HepG2 (cell line): Measurements from ENCODE around the gene ATG2A. TPM values are rescaled to one million over a fixed set of nuclear protein-coding genes. Genes with fewer than 3 reads are reported as not detected.
A peak's percentile ranks its signal among the peaks of the same experiment; 100 is the strongest.

ENCODE experiments used
- ARNTL ChIP-seq: sonication (generic); formaldehyde crosslinking; IDR thresholded peaks from 2 replicates; pipeline ENCODE4 v1.4.0; 2020; ENCODE audit warnings: mild to moderate bottlenecking, missing genetic modification reagents
- CBX1 ChIP-seq: IDR thresholded peaks from one replicate; pipeline ENCODE4 v1.6.1; 2016; ENCODE audit warnings: antibody characterized with exemption, low read depth
- CENPX ChIP-seq: sonication (generic); formaldehyde crosslinking; IDR thresholded peaks from 2 replicates; pipeline ENCODE4 v1.9.0; 2021; ENCODE audit warnings: mild to moderate bottlenecking, missing genetic modification reagents, moderate library complexity
- GABPB1 ChIP-seq: IDR thresholded peaks from 2 replicates; pipeline ENCODE4 v1.6.1; 2016; ENCODE audit warnings: mild to moderate bottlenecking, missing genetic modification reagents, moderate library complexity, missing compliant biosample characterization
- GATAD2A ChIP-seq: IDR thresholded peaks from 2 replicates; pipeline ENCODE4 v1.6.1; 2016
- GLI4 ChIP-seq: sonication (generic); formaldehyde crosslinking; IDR thresholded peaks from 2 replicates; pipeline ENCODE4 v1.5.1; 2020; ENCODE audit warnings: missing genetic modification reagents, mild to moderate bottlenecking, moderate library complexity, borderline replicate concordance
- HIVEP1 ChIP-seq: sonication (generic); formaldehyde crosslinking; IDR thresholded peaks from 2 replicates; pipeline ENCODE4 v1.4.0; 2020; ENCODE audit warnings: mild to moderate bottlenecking, missing genetic modification reagents
- HNRNPH1 ChIP-seq: fragments of 200-400 bp; formaldehyde crosslinking; optimal IDR thresholded peaks from 2 replicates; pipeline ENCODE3; 2017; ENCODE audit warnings: mild to moderate bottlenecking, low read depth, low read length
- KDM1A ChIP-seq: IDR thresholded peaks from 2 replicates; pipeline ENCODE4 v1.6.1; 2016; ENCODE audit warnings: missing compliant biosample characterization
- MBD4 ChIP-seq: IDR thresholded peaks from 2 replicates; pipeline ENCODE4 v1.6.1; 2012; ENCODE audit warnings: low read length, inconsistent platforms, borderline replicate concordance
- MTF2 ChIP-seq: sonication (generic); formaldehyde crosslinking; IDR thresholded peaks from 2 replicates; pipeline ENCODE4 v1.5.0; 2020; ENCODE audit warnings: missing genetic modification reagents, borderline replicate concordance
- RBM39 ChIP-seq: fragments of 200-400 bp; formaldehyde crosslinking; IDR thresholded peaks from one replicate; pipeline ENCODE4 v1.6.1; 2018; ENCODE audit warnings: antibody characterized with exemption, mild to moderate bottlenecking, low read depth, low read length; ENCODE audit not compliant: poor library complexity, severe bottlenecking
- ZNF367 ChIP-seq: sonication (generic); formaldehyde crosslinking; IDR thresholded peaks from 2 replicates; pipeline ENCODE4 v1.4.0; 2020; ENCODE audit warnings: missing genetic modification reagents, borderline replicate concordance
- ZNF44 ChIP-seq: sonication (generic); formaldehyde crosslinking; IDR thresholded peaks from 2 replicates; pipeline ENCODE4 v1.5.1; 2020; ENCODE audit warnings: mild to moderate bottlenecking, missing genetic modification reagents
- ZNF572 ChIP-seq: sonication (generic); formaldehyde crosslinking; IDR thresholded peaks from 2 replicates; pipeline ENCODE4 v1.5.1; 2020; ENCODE audit warnings: mild to moderate bottlenecking, missing genetic modification reagents
- polyA plus RNA-seq, 8 experiments: library from polyadenylated mRNA; depleted of rRNA in 3 of 8; stranded (reverse) in 7 of 8; unstranded in 1 of 8; fragments of >200 nt; fragmentation: Illumina TruSeq in 4 of 8; extraction: Trizol in 4 of 8; gene quantifications; 2 replicates each; pipeline versions ENCODE4 v1.2.1 to v1.2.3, GENCODE V29; 2011 to 2016; ENCODE audit warnings: low read depth in 4 of 8, missing spikeins in 1 of 8, mixed read lengths in 1 of 8; ENCODE audit not compliant: insufficient read depth in 1 of 8
- total RNA-seq, 5 experiments: library from RNA; depleted of rRNA; stranded (reverse); fragments of >200 nt; fragmentation: Illumina TruSeq; extraction: Trizol; gene quantifications; 2 replicates each; pipeline ENCODE4 v1.2.3, GENCODE V29; 2016; ENCODE audit warnings: low read depth in 1 of 5
- TF ChIP-seq, protein P1 (sequence below): sonication (generic); formaldehyde crosslinking; IDR thresholded peaks from 2 replicates; pipeline ENCODE4 v1.4.0; 2020; ENCODE audit warnings: missing genetic modification reagents, mild to moderate bottlenecking, borderline replicate concordance
- TF ChIP-seq, protein P2 (sequence below): IDR thresholded peaks from 2 replicates; pipeline ENCODE4 v1.6.1; 2016; ENCODE audit warnings: low read depth, control low read depth
- TF ChIP-seq, protein P3 (sequence below): sonication (generic); formaldehyde crosslinking; IDR thresholded peaks from 2 replicates; pipeline ENCODE4 v1.4.0; 2020; ENCODE audit warnings: mild to moderate bottlenecking, missing genetic modification reagents

The ATG2A gene
- total and polyA plus RNA-seq, 2 of the 13 experiments (the other 11 are each of a cell fraction or from before 2014, with no cell fraction given) = 6.7 to 8.0 TPM

DNA sequence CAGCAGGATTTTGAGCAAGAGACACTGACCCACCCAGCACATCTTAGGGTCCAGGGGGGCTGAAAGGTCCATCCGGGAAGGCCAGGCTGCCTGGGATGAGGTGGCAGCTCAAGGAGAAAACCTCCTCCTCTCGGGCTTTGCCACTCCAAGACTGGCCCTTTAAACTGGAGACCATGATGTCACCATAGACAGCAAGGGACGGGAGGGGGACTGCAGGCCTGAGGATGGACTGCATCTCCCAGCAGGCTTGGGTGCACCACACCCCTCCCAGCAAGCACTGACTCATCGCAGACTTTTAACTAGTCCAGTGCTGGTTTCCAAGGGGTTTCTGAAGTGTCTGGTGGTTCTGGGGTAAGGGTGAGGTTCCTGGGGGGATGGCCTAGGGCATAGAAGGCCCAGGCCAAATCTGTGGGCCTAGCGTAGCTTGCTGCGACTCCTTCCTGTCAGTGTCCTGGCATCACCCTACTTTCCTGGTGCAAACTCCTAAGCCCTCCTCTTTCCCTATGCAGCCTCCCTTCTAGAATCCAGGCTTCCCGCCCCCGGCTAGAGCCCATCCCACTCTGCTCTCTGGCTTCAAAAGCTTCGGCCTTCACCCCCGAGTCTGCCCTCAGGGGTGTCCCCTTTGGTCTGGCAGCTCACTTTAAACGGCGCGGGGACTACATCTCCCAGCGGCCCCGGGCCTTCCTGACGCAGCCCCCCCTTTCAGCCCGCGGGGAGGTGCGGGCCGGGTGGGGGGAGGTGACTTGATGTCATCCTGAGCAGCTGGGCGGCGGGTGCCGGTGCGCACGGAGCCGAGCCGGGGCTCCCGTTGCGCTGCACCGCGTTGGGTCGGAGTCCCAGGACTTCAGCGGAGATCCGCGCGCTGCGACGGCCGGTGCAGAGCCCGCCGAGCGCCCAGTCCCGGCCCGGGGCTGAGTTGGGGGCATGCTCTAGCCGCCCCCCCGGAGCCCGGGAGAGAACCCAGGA is 7.2 kb upstream of the ATG2A start, which contains the start of gene PPP2R5B (continued):
- TF ChIP-seq ZNF44 (CRISPR knock-in tag) = no peak
- TF ChIP-seq ZNF367 (CRISPR knock-in tag) = 0 out of 2 replicates have a peak, but pooled peaks have one; percentile 74
- no peak for TF ChIP-seq HNRNPH1
- TF ChIP-seq, protein P1, sequence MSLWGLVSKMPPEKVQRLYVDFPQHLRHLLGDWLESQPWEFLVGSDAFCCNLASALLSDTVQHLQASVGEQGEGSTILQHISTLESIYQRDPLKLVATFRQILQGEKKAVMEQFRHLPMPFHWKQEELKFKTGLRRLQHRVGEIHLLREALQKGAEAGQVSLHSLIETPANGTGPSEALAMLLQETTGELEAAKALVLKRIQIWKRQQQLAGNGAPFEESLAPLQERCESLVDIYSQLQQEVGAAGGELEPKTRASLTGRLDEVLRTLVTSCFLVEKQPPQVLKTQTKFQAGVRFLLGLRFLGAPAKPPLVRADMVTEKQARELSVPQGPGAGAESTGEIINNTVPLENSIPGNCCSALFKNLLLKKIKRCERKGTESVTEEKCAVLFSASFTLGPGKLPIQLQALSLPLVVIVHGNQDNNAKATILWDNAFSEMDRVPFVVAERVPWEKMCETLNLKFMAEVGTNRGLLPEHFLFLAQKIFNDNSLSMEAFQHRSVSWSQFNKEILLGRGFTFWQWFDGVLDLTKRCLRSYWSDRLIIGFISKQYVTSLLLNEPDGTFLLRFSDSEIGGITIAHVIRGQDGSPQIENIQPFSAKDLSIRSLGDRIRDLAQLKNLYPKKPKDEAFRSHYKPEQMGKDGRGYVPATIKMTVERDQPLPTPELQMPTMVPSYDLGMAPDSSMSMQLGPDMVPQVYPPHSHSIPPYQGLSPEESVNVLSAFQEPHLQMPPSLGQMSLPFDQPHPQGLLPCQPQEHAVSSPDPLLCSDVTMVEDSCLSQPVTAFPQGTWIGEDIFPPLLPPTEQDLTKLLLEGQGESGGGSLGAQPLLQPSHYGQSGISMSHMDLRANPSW (CRISPR knock-in tag) = peak; percentile 68; the same call in 1 of the 2 replicates
- TF ChIP-seq RBM39 = no peak
- peak; percentile 58 for TF ChIP-seq ARNTL (CRISPR knock-in tag)
- no peak for TF ChIP-seq ZNF572
- TF ChIP-seq, protein P2, sequence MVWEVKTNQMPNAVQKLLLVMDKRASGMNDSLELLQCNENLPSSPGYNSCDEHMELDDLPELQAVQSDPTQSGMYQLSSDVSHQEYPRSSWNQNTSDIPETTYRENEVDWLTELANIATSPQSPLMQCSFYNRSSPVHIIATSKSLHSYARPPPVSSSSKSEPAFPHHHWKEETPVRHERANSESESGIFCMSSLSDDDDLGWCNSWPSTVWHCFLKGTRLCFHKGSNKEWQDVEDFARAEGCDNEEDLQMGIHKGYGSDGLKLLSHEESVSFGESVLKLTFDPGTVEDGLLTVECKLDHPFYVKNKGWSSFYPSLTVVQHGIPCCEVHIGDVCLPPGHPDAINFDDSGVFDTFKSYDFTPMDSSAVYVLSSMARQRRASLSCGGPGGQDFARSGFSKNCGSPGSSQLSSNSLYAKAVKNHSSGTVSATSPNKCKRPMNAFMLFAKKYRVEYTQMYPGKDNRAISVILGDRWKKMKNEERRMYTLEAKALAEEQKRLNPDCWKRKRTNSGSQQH (CRISPR knock-in tag) = no peak
- peak; percentile 38; the same call in 1 of the 2 replicates for TF ChIP-seq HIVEP1
- TF ChIP-seq CENPX (CRISPR knock-in tag) = no peak
- 0 out of 2 replicates have a peak, but pooled peaks have one; percentile 21 for TF ChIP-seq GATAD2A (CRISPR knock-in tag)
- no peak for TF ChIP-seq MBD4
- no peak for TF ChIP-seq CBX1
- TF ChIP-seq, protein P3, sequence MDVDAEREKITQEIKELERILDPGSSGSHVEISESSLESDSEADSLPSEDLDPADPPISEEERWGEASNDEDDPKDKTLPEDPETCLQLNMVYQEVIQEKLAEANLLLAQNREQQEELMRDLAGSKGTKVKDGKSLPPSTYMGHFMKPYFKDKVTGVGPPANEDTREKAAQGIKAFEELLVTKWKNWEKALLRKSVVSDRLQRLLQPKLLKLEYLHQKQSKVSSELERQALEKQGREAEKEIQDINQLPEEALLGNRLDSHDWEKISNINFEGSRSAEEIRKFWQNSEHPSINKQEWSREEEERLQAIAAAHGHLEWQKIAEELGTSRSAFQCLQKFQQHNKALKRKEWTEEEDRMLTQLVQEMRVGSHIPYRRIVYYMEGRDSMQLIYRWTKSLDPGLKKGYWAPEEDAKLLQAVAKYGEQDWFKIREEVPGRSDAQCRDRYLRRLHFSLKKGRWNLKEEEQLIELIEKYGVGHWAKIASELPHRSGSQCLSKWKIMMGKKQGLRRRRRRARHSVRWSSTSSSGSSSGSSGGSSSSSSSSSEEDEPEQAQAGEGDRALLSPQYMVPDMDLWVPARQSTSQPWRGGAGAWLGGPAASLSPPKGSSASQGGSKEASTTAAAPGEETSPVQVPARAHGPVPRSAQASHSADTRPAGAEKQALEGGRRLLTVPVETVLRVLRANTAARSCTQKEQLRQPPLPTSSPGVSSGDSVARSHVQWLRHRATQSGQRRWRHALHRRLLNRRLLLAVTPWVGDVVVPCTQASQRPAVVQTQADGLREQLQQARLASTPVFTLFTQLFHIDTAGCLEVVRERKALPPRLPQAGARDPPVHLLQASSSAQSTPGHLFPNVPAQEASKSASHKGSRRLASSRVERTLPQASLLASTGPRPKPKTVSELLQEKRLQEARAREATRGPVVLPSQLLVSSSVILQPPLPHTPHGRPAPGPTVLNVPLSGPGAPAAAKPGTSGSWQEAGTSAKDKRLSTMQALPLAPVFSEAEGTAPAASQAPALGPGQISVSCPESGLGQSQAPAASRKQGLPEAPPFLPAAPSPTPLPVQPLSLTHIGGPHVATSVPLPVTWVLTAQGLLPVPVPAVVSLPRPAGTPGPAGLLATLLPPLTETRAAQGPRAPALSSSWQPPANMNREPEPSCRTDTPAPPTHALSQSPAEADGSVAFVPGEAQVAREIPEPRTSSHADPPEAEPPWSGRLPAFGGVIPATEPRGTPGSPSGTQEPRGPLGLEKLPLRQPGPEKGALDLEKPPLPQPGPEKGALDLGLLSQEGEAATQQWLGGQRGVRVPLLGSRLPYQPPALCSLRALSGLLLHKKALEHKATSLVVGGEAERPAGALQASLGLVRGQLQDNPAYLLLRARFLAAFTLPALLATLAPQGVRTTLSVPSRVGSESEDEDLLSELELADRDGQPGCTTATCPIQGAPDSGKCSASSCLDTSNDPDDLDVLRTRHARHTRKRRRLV = peak; percentile 58; the same call in 1 of the 2 replicates
- no peak for TF ChIP-seq GLI4
- TF ChIP-seq MTF2 = no peak
- TF ChIP-seq KDM1A = no peak
- TF ChIP-seq GABPB1 (CRISPR knock-in tag) = peak; percentile 93
